DND-41 (cell line): Measurements from ENCODE around the gene HCRTR1.

Experiments used
- ATAC-seq: fragments of 200-7000 bp; cut with Tn5 transposase; 3 replicates; pipeline ENCODE4 v1.9.1; 2021; ENCODE audit warnings: low read depth; ENCODE audit not compliant: insufficient read depth
- DNase-seq: peaks from one replicate; pipeline ENCODE4 v3.0.0-alpha.2; 2020
- H2AFZ ChIP-seq: 2 replicates; pipeline ENCODE4 v1.6.0; 2012; ENCODE audit warnings: low read depth, low read length
- H3K27ac ChIP-seq: 2 replicates; pipeline ENCODE4 v1.5.1; 2012; ENCODE audit warnings: low read length, inconsistent platforms
- H3K27me3 ChIP-seq: fragments of 200-600 bp; sonication (generic); 2 replicates; pipeline ENCODE4 v1.6.0; 2012; ENCODE audit warnings: low read length, mild to moderate bottlenecking, inconsistent platforms; ENCODE audit not compliant: insufficient read depth, poor library complexity
- H3K36me3 ChIP-seq: 2 replicates; pipeline ENCODE4 v1.5.1; 2012; ENCODE audit warnings: low read length, inconsistent platforms; ENCODE audit not compliant: insufficient read depth
- H3K4me1 ChIP-seq: 2 replicates; pipeline ENCODE4 v1.5.1; 2012; ENCODE audit warnings: mild to moderate bottlenecking, low read length; ENCODE audit not compliant: insufficient read depth
- H3K4me2 ChIP-seq: 2 replicates; pipeline ENCODE4 v1.6.0; 2012; ENCODE audit warnings: mild to moderate bottlenecking, moderate library complexity, low read length, inconsistent platforms; ENCODE audit not compliant: insufficient read depth
- H3K4me3 ChIP-seq, 2 experiments: fragments of 200-600 bp in 1 of 2; shearing (Covaris generic) in 1 of 2; 2 replicates each; pipeline ENCODE4 v1.5.1; 2012 to 2016; ENCODE audit warnings: inconsistent platforms in 2 of 2, low read length in 2 of 2, mild to moderate bottlenecking in 2 of 2, low read depth in 1 of 2, moderate library complexity in 1 of 2
- H3K79me2 ChIP-seq: 2 replicates; pipeline ENCODE4 v1.6.0; 2012; ENCODE audit warnings: low read length, inconsistent platforms; ENCODE audit not compliant: insufficient read depth
- H3K9ac ChIP-seq: 2 replicates; pipeline ENCODE4 v1.6.0; 2012; ENCODE audit warnings: low read depth, mild to moderate bottlenecking, inconsistent platforms, low read length, moderate library complexity
- H3K9me3 ChIP-seq: 2 replicates; pipeline ENCODE4 v1.5.1; 2012; ENCODE audit warnings: low read length, moderate library complexity, mild to moderate bottlenecking, inconsistent platforms; ENCODE audit not compliant: insufficient read depth, severe bottlenecking
- H4K20me1 ChIP-seq: 2 replicates; pipeline ENCODE4 v1.6.0; 2012; ENCODE audit warnings: low read length; ENCODE audit not compliant: insufficient read depth
- CTCF ChIP-seq: IDR thresholded peaks from 2 replicates; pipeline ENCODE4 v1.5.1; 2012; ENCODE audit warnings: borderline replicate concordance, low read length, moderate library complexity, mild to moderate bottlenecking; ENCODE audit not compliant: poor library complexity, severe bottlenecking; ENCODE audit errors: extremely low read depth
- EZH2 ChIP-seq: IDR thresholded peaks from 3 replicates; pipeline ENCODE4 v1.6.1; 2012; ENCODE audit warnings: borderline replicate concordance, low read depth, mild to moderate bottlenecking, moderate library complexity, low read length, inconsistent platforms; ENCODE audit not compliant: severe bottlenecking

Gene HCRTR1

GRCh38 chr1:31657972-31658510 is 40.6 kb downstream of the HCRTR1 start:
- no peak for ATAC-seq
- Histone ChIP-seq H4K20me1 (peaks cover 3% of the 10 kb centered on the region; the same call in 1 of the 2 replicates), H3K4me2 (no peak overlapping the region), H3K36me3 (no peaks in the 10 kb centered on the region), H3K4me1 (no peaks in the 10 kb centered on the region), H3K27me3 (peaks cover 3% of the 10 kb centered on the region), H3K79me2 (no peaks in the 10 kb centered on the region), H3K4me3 (no peak overlapping the region), H2AFZ (no peak overlapping the region), H3K9ac (no peak overlapping the region), H3K9me3 (no peaks in the 10 kb centered on the region), H3K27ac (no peak overlapping the region)
- TF ChIP-seq CTCF = no peak
- TF ChIP-seq EZH2 = no peak
- DNase-seq = no peak

- no peak overlapping the region for H3K4me3 ChIP-seq
- no peak for TF ChIP-seq EZH2
- no peak for TF ChIP-seq CTCF
- no peak overlapping the region for H3K4me2 ChIP-seq
- no peaks in the 10 kb centered on the region for H3K4me1 ChIP-seq
- H3K9ac ChIP-seq = no peak overlapping the region
- no peak for ATAC-seq
- no peaks in the 10 kb centered on the region for H3K36me3 ChIP-seq
- H3K9me3 ChIP-seq = no peaks in the 10 kb centered on the region
- H2AFZ ChIP-seq = no peak overlapping the region
- DNase-seq = no peak
- no peaks in the 10 kb centered on the region for H3K27me3 ChIP-seq
- H4K20me1 ChIP-seq = peaks cover 3% of the 10 kb centered on the region; the same call in 1 of the 2 replicates
- no peaks in the 10 kb centered on the region for H3K79me2 ChIP-seq
- no peak overlapping the region for H3K27ac ChIP-seq
Measured at GRCh38 chr1:31658721-31659120, 41.2 kb downstream of the HCRTR1 start.

GRCh38 chr1:31659889-31660288 is 42.4 kb downstream of the HCRTR1 start:
- no peak overlapping the region for H3K4me2 ChIP-seq
- no peaks in the 10 kb centered on the region for H3K9me3 ChIP-seq
- no peaks in the 10 kb centered on the region for H3K27me3 ChIP-seq
- no peaks in the 10 kb centered on the region for H3K4me1 ChIP-seq
- H3K79me2 ChIP-seq = no peaks in the 10 kb centered on the region
- no peak for TF ChIP-seq EZH2
- TF ChIP-seq CTCF = no peak
- ATAC-seq (no peak), DNase-seq (no peak)
- H3K9ac ChIP-seq = no peak overlapping the region
- H3K27ac ChIP-seq = no peak overlapping the region
- H2AFZ ChIP-seq = no peak overlapping the region
- H4K20me1 ChIP-seq = no peaks in the 10 kb centered on the region
- H3K4me3 ChIP-seq = no peak overlapping the region
- H3K36me3 ChIP-seq = no peaks in the 10 kb centered on the region

GRCh38 chr1:31660871-31661455 is 43.5 kb downstream of the HCRTR1 start:
- no peaks in the 10 kb centered on the region for H3K36me3 ChIP-seq
- no peaks in the 10 kb centered on the region for H3K4me1 ChIP-seq
- no peak overlapping the region for H3K4me2 ChIP-seq

More at GRCh38 chr1:31660871-31661455, 43.5 kb downstream of the HCRTR1 start:
- Histone ChIP-seq H3K27me3 (no peaks in the 10 kb centered on the region), H3K79me2 (no peaks in the 10 kb centered on the region), H3K9ac (no peak overlapping the region), H2AFZ (no peak overlapping the region), H3K27ac (no peak overlapping the region), H3K4me3 (no peak overlapping the region), H3K9me3 (no peaks in the 10 kb centered on the region), H4K20me1 (no peaks in the 10 kb centered on the region)
- ATAC-seq (no peak), DNase-seq (no peak)
- TF ChIP-seq EZH2 (no peak), CTCF (no peak)
